Ishikawa (cell line): ENCODE results near the gene TMEM14C.

Experiments
- CEBPB ChIP-seq: IDR thresholded peaks from 2 replicates; pipeline ENCODE4 v1.6.1; 2012
- EP300 ChIP-seq: IDR thresholded peaks from 2 replicates; pipeline ENCODE4 v1.6.1; 2012; ENCODE audit warnings: borderline replicate concordance
- NFIC ChIP-seq: IDR thresholded peaks from 2 replicates; pipeline ENCODE4 v1.6.1; 2012
- RAD21 ChIP-seq: IDR thresholded peaks from 2 replicates; pipeline ENCODE4 v1.6.1; 2012; ENCODE audit warnings: low read depth
- TAF1 ChIP-seq: IDR thresholded peaks from 2 replicates; pipeline ENCODE4 v1.6.1; 2012; ENCODE audit warnings: low read depth, mild to moderate bottlenecking
- TCF12 ChIP-seq: IDR thresholded peaks from 2 replicates; pipeline ENCODE4 v1.6.1; 2012; ENCODE audit warnings: low read depth
- YY1 ChIP-seq: IDR thresholded peaks from 2 replicates; pipeline ENCODE4 v1.6.1; 2012; ENCODE audit warnings: low read depth
- TF ChIP-seq, protein P1 (sequence below): IDR thresholded peaks from 2 replicates; pipeline ENCODE4 v1.6.1; 2012; ENCODE audit warnings: low read depth, mild to moderate bottlenecking
- TF ChIP-seq, protein P2 (sequence below): IDR thresholded peaks from 2 replicates; pipeline ENCODE4 v1.6.1; 2012

DNA sequence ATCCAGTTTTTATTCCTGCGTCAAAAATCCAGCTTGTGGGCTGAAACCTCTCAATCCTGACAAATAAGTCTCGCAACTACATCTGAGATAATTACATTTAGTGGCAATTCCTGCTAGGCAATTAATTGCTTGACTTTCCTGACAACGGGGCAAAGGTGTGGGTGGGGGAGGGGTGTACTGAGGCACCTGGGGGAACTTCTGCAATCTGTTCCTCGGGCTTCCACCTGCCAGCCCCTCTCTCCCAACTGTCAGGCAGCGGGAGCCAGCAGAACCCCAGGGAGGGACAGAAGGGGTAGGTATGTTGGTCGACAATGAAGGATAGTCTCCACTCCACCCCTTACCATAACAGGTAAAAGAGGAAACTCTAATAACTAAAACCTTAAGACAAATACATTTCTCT is 35.3 kb upstream of the TMEM14C start:
- TF ChIP-seq RAD21 (no peak), TAF1 (no peak), YY1 (no peak), TCF12 (no peak), NFIC (no peak), EP300 (no peak), CEBPB (no peak)
- TF ChIP-seq, protein P1, sequence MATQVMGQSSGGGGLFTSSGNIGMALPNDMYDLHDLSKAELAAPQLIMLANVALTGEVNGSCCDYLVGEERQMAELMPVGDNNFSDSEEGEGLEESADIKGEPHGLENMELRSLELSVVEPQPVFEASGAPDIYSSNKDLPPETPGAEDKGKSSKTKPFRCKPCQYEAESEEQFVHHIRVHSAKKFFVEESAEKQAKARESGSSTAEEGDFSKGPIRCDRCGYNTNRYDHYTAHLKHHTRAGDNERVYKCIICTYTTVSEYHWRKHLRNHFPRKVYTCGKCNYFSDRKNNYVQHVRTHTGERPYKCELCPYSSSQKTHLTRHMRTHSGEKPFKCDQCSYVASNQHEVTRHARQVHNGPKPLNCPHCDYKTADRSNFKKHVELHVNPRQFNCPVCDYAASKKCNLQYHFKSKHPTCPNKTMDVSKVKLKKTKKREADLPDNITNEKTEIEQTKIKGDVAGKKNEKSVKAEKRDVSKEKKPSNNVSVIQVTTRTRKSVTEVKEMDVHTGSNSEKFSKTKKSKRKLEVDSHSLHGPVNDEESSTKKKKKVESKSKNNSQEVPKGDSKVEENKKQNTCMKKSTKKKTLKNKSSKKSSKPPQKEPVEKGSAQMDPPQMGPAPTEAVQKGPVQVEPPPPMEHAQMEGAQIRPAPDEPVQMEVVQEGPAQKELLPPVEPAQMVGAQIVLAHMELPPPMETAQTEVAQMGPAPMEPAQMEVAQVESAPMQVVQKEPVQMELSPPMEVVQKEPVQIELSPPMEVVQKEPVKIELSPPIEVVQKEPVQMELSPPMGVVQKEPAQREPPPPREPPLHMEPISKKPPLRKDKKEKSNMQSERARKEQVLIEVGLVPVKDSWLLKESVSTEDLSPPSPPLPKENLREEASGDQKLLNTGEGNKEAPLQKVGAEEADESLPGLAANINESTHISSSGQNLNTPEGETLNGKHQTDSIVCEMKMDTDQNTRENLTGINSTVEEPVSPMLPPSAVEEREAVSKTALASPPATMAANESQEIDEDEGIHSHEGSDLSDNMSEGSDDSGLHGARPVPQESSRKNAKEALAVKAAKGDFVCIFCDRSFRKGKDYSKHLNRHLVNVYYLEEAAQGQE, result no peak
- TF ChIP-seq, protein P2, sequence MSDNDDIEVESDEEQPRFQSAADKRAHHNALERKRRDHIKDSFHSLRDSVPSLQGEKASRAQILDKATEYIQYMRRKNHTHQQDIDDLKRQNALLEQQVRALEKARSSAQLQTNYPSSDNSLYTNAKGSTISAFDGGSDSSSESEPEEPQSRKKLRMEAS, result no peak
